Measurements from ENCODE around the gene THOC6. TPM values are rescaled to one million over a fixed set of nuclear protein-coding genes. Genes with fewer than 3 reads are reported as not detected.

Gene THOC6
- 42.3 TPM for polyA plus RNA-seq (2013, experiment 1 of 4)
- 41.4 TPM for polyA plus RNA-seq (2013, experiment 2 of 4)
- polyA plus RNA-seq (2013, experiment 3 of 4), result 33.2 TPM
- polyA plus RNA-seq (2013, experiment 4 of 4), result 36.6 TPM

GRCh38 chr16:3023669-3024478 is at the start of gene THOC6, which contains the start of gene HCFC1R1:
Gene THOC6 (plus strand): TSS chr16:3024035. CDS start chr16:3024327, 292 bp downstream.
Gene HCFC1R1 (minus strand): TSS chr16:3023942. CDS start chr16:3023941, 1 bp downstream.
- H3K27ac ChIP-seq (ENCODE audit: insufficient read depth, low read depth, low read length, poor library complexity, severe bottlenecking), result peak within 1 kb of the TSS; percentile 83

GRCh38 chr16:2974319-2975056 is 49.3 kb upstream of the THOC6 start:
- H3K27me3 ChIP-seq (ENCODE audit: control insufficient read depth, insufficient read depth, low read length, poor library complexity, severe bottlenecking), result no peaks in the 10 kb centered on the region
- 94 to 95% methylated on average over 15 of the region's 15 CpGs for WGBS, 2 experiments
- H3K4me1 ChIP-seq (ENCODE audit: control insufficient read depth, insufficient read depth, low read length), result peaks cover 8% of the 10 kb centered on the region
- no peaks in the 10 kb centered on the region for H3K36me3 ChIP-seq (ENCODE audit: control insufficient read depth, insufficient read depth, low read length)
- no peak overlapping the region for H3K4me3 ChIP-seq (ENCODE audit: insufficient read depth, low read depth, low read length)
- no peak overlapping the region for H3K27ac ChIP-seq (ENCODE audit: insufficient read depth, low read depth, low read length, poor library complexity, severe bottlenecking)
- no peaks in the 10 kb centered on the region for H3K9me3 ChIP-seq (ENCODE audit: control insufficient read depth, low read length)

More at GRCh38 chr16:3023669-3024478, at the start of gene THOC6, which contains the start of gene HCFC1R1:
- Histone ChIP-seq H3K9me3 (ENCODE audit: control insufficient read depth, low read length) (no peaks in the 10 kb centered on the region), H3K27me3 (ENCODE audit: control insufficient read depth, insufficient read depth, low read length, poor library complexity, severe bottlenecking) (peaks cover 6% of the 10 kb centered on the region), H3K4me1 (ENCODE audit: control insufficient read depth, insufficient read depth, low read length) (peaks cover 23% of the 10 kb centered on the region), H3K4me3 (ENCODE audit: insufficient read depth, low read depth, low read length) (peak within 1 kb of the TSS; percentile 60), H3K36me3 (ENCODE audit: control insufficient read depth, insufficient read depth, low read length) (peaks cover 17% of the 10 kb centered on the region)
- 0 to 1% methylated on average over 69 of the region's 69 CpGs for WGBS, 2 experiments

DNA sequence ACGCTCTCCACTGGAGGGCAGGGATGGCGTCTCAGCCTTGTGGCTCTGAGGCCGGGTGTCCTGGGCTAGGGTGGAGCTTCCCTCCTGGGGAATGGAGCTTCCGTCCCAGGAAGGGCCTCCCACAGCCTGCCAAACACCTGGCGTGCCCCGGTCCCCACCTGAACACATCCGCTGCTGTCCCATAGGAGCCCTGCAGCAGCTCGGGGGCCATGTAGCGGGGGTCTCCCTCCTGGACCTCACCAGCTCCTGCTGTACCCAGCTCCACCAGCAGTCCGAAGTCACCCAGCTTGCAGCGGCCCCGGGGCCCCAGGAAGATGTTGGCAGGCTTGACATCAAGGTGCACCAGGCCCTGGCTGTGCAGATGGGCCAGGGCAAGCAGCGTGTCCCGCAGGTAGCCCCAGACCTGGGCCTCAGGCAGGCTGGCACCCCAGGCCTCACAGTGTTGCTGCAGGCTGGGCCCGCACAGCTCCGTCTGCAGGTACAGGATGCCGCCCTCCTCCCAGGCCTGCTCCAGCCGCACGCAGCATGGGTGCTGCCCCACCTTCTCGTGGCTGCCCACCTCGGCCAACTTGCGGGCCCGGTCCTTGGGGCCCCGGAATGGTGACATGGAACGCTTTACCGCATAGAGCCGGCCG is 48.6 kb upstream of the THOC6 start:
- no peaks in the 10 kb centered on the region for H3K36me3 ChIP-seq (ENCODE audit: control insufficient read depth, insufficient read depth, low read length)
- no peaks in the 10 kb centered on the region for H3K27me3 ChIP-seq (ENCODE audit: control insufficient read depth, insufficient read depth, low read length, poor library complexity, severe bottlenecking)
- no peak overlapping the region for H3K4me3 ChIP-seq (ENCODE audit: insufficient read depth, low read depth, low read length)
- H3K4me1 ChIP-seq (ENCODE audit: control insufficient read depth, insufficient read depth, low read length), result peaks cover 6% of the 10 kb centered on the region
- H3K9me3 ChIP-seq (ENCODE audit: control insufficient read depth, low read length), result no peaks in the 10 kb centered on the region
- 95 to 96% methylated on average over 28 of the region's 28 CpGs for WGBS, 2 experiments
- no peak overlapping the region for H3K27ac ChIP-seq (ENCODE audit: insufficient read depth, low read depth, low read length, poor library complexity, severe bottlenecking)

GRCh38 chr16:2976201-2976600 is 47.6 kb upstream of the THOC6 start:
- no peak overlapping the region for H3K4me3 ChIP-seq (ENCODE audit: insufficient read depth, low read depth, low read length)
- 95 to 97% methylated on average over 7 of the region's 7 CpGs for WGBS, 2 experiments
- peaks cover 5% of the 10 kb centered on the region for H3K4me1 ChIP-seq (ENCODE audit: control insufficient read depth, insufficient read depth, low read length)
- H3K27ac ChIP-seq (ENCODE audit: insufficient read depth, low read depth, low read length, poor library complexity, severe bottlenecking), result no peak overlapping the region
- H3K9me3 ChIP-seq (ENCODE audit: control insufficient read depth, low read length), result no peaks in the 10 kb centered on the region
- H3K36me3 ChIP-seq (ENCODE audit: control insufficient read depth, insufficient read depth, low read length), result no peaks in the 10 kb centered on the region
- H3K27me3 ChIP-seq (ENCODE audit: control insufficient read depth, insufficient read depth, low read length, poor library complexity, severe bottlenecking), result no peaks in the 10 kb centered on the region

DNA sequence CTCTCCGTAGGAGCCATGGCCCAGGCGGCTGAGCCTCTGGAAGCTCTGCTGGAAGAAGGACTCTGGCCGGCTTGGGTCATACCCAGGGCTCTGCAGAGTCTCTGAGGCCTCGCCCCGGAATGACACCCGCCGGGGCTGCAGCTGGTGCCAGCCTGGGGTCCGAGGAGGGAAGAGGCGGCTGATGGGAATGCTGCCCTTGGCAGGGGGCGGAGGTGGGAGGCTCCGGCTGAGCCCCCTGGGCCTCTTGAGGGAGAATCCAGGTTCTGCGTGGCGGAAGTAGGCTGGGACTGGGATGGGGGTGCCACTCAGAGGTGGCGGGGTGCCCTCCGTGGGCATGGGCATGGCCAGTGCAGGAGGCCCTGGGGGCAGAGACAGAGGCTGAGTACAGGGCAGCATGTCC is 47.2 kb upstream of the THOC6 start:
- 95% methylated on average over 15 of the region's 15 CpGs for WGBS, 2 experiments
- H3K27ac ChIP-seq (ENCODE audit: insufficient read depth, low read depth, low read length, poor library complexity, severe bottlenecking), result no peak overlapping the region
- no peak overlapping the region for H3K4me3 ChIP-seq (ENCODE audit: insufficient read depth, low read depth, low read length)
- no peaks in the 10 kb centered on the region for H3K27me3 ChIP-seq (ENCODE audit: control insufficient read depth, insufficient read depth, low read length, poor library complexity, severe bottlenecking)
- H3K4me1 ChIP-seq (ENCODE audit: control insufficient read depth, insufficient read depth, low read length), result peaks cover 10% of the 10 kb centered on the region
- no peaks in the 10 kb centered on the region for H3K9me3 ChIP-seq (ENCODE audit: control insufficient read depth, low read length)
- no peaks in the 10 kb centered on the region for H3K36me3 ChIP-seq (ENCODE audit: control insufficient read depth, insufficient read depth, low read length)

DNA sequence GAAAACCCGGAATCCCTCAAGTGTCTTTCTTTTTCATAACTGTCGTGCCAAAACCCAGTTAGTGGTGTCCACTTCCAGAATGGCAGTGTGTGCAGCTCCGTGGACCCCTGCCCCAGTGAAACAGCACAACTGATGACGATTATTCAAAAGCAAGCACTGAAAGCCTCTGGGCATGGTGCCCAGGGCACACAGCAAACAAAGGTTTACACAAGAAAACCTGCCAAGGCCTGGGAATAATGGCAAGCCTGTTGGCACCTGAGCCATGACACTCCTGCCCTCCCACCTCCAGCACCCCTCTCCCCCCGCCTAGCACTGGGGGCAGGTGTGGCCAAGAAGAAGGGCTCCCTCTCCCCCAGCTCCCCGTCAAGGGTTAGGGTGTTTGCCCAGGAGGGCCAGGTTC is 46.4 kb upstream of the THOC6 start:
- H3K4me1 ChIP-seq (ENCODE audit: control insufficient read depth, insufficient read depth, low read length), result peaks cover 14% of the 10 kb centered on the region
- no peaks in the 10 kb centered on the region for H3K27me3 ChIP-seq (ENCODE audit: control insufficient read depth, insufficient read depth, low read length, poor library complexity, severe bottlenecking)
- H3K36me3 ChIP-seq (ENCODE audit: control insufficient read depth, insufficient read depth, low read length), result no peaks in the 10 kb centered on the region
- 90 to 94% methylated on average over 6 of the region's 6 CpGs for WGBS, 2 experiments
- no peaks in the 10 kb centered on the region for H3K9me3 ChIP-seq (ENCODE audit: control insufficient read depth, low read length)
- no peak overlapping the region for H3K27ac ChIP-seq (ENCODE audit: insufficient read depth, low read depth, low read length, poor library complexity, severe bottlenecking)
- no peak overlapping the region for H3K4me3 ChIP-seq (ENCODE audit: insufficient read depth, low read depth, low read length)

- H3K27me3 ChIP-seq (ENCODE audit: control insufficient read depth, insufficient read depth, low read length, poor library complexity, severe bottlenecking), result no peaks in the 10 kb centered on the region
- no peak overlapping the region for H3K27ac ChIP-seq (ENCODE audit: insufficient read depth, low read depth, low read length, poor library complexity, severe bottlenecking)
- H3K4me1 ChIP-seq (ENCODE audit: control insufficient read depth, insufficient read depth, low read length), result peaks cover 14% of the 10 kb centered on the region
- H3K9me3 ChIP-seq (ENCODE audit: control insufficient read depth, low read length), result no peaks in the 10 kb centered on the region
- WGBS, 2 experiments, result 8 to 10% methylated on average over 43 of the region's 43 CpGs
- H3K4me3 ChIP-seq (ENCODE audit: insufficient read depth, low read depth, low read length), result peak overlapping the region; percentile 72
- no peaks in the 10 kb centered on the region for H3K36me3 ChIP-seq (ENCODE audit: control insufficient read depth, insufficient read depth, low read length)
Measured at GRCh38 chr16:2979669-2980226, 44.1 kb upstream of the THOC6 start.

GRCh38 chr16:2980227-2981176 is 43.3 kb upstream of the THOC6 start, which contains the start of gene PKMYT1:
Gene PKMYT1 (minus strand): TSS chr16:2980446. CDS start chr16:2979657, 789 bp downstream.
- H3K4me1 ChIP-seq (ENCODE audit: control insufficient read depth, insufficient read depth, low read length), result peaks cover 14% of the 10 kb centered on the region
- peak within 1 kb of the TSS; percentile 77 for H3K27ac ChIP-seq (ENCODE audit: insufficient read depth, low read depth, low read length, poor library complexity, severe bottlenecking)
- peak within 1 kb of the TSS; percentile 72 for H3K4me3 ChIP-seq (ENCODE audit: insufficient read depth, low read depth, low read length)
- no peaks in the 10 kb centered on the region for H3K9me3 ChIP-seq (ENCODE audit: control insufficient read depth, low read length)
- WGBS, 2 experiments, result 6% methylated on average over 91 of the region's 91 CpGs
- no peaks in the 10 kb centered on the region for H3K36me3 ChIP-seq (ENCODE audit: control insufficient read depth, insufficient read depth, low read length)
- H3K27me3 ChIP-seq (ENCODE audit: control insufficient read depth, insufficient read depth, low read length, poor library complexity, severe bottlenecking), result no peaks in the 10 kb centered on the region
